ENCODE measurements around the gene NAA80.

DNA sequence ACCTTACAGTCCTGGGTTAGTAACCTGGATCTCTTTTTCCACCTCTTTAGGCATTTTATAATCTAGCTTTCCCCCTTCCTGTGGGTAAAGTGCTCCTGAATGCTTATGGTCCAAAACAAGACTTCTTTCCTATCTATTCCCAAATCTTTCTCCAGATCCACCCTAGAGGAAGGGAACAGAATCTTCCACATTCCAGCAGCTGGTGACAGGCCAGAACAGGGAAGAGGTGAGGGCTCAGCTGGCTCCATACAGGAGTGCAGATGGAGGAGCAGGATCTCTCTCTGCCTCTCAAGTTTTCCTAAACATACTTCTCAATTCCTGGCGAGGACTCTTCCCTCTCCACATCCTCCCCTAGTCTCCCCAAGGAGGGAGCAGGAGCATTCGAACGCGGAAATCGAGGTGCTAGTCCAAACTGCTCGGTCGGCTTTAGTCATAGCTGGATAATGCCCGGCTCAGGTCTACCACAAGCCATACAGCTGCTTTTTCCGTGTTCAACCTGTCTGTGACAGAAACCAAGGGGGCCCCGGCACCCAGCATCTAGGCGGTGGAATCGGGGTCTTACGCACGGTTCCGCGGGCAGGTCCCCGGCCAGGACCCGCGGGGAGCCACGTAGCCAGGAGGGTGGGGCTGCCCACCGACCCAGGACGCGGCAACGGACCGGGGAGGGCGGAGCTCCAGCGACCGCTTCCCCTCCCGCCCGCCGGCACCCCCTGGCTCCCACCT, 37.4 kb upstream of the NAA80 start:
- TF ChIP-seq POLR2A (IDR thresholded peaks at IDR 0.05) (no peak), CTCF (IDR thresholded peaks at IDR 0.05) (peak in 1 of 6 experiments; percentile 16)

Measured in adrenal gland (tissue), 5 donors.